GM18520 (cell line): ENCODE results near the gene SLC25A23.
"Not testable (repeated sequence)": the region's sequence is repeated elsewhere in the genome, so short reads cannot be mapped to it uniquely, and the experiment has no call there.

Source experiments
- ATAC-seq: cut with Tn5 transposase; IDR thresholded peaks from one replicate; pipeline ENCODE4 v1.9.1; 2021; ENCODE audit not compliant: unreplicated experiment

Gene SLC25A23

DNA sequence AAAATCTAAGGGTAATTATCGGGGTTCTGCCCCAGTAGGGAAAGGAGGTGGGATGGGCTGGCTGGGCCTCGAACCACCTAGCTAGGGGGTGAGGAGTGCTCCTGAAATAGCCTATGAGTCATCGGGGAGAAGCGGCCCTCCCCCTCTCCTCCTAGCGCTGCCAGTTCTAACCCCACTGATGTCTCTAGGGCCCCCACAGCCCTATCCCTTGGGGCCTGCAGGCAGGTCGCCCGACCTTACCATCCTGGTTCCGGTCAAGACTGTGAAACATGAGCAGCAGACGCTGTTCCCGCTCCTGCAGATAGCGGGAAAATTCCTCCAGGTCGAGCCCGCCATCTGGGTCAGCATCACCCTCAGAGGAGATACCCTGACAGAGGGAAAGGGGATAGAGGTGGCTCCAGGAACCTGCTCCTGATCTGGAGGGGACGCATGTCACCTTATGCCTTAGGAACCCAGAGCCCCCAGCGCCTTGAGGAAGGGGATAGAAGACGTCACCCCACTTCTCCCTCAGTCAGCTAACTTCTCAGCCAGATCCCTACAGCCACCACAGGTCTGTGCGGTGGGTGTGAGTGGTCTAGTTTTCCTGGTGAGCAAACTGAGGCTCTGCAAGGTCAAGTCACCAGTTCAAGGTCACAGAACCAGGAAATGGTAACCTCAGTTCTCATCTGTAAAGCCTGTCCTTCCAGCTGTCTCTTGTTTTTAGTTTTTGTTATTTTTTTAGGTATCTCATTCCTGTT is 1.5 kb downstream of the SLC25A23 start:
- no peak for ATAC-seq

DNA sequence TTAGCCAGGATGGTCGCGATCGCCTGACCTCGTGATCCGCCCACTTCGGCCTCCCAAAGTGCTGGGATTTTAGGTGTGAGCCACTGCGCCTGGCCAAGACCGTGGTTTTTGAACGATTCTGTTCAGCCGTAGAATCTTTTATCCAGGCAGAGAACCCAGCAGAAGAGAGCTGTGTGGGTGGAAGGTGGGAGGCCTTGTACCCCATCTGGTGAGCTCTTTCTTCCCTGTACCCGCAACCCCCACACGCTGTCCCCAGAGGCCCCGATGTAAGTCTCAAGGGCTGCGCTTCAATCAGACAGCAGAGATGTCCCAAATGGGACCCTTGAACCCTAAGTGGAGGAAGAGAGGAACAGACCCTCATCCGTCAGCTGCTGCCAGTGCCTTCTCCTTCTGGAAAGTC is 3.7 kb downstream of the SLC25A23 start:
- ATAC-seq: no peak

DNA sequence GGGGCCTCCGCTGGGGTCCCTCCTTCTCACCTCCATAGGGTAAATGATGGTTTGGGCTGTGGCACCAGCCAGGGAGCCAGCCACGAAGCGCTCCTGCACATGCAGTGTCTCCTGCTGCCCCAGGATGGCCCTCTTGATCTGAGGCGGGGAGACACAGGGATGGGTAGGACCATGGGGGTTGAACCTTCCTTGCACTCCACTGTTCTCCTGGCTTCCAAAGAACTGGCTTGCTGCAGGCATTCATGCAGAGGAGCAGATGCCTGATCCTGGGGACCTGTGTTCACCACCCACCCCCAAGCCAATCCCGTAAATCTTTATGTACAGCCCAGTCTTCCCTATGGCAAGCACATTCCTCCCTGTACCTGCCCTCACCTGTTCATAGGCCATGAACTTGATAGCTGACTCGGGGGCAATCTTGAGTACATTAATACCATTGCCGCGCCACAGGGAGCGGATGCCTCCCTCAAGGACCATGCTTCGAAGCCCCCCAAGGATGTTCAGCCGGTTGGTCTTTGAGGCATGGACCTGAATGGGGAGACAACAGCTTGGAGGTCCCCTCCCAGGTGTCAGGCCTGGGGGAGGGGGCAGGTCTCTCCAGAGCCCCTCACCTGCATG is 5.5 kb downstream of the SLC25A23 start:
- no peak for ATAC-seq

DNA sequence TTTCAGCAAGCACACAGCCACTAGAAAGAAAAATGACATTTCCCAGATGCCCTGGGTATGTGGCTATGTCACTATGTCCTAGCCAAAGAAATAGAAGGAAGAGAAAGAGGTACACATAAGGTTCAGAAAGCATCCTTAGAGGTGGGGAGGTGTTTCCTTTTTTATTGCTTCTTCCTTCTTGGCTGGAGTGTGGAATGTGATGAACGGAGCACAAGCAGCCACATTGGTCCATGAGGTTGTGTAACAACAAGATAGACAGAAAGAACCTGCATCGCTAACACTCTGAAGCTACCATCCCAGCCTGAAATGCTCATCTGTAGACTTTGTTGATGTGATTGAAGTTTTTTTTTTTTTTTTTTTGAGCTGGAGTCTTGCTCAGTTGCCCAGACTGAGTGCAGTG is 6.7 kb downstream of the SLC25A23 start:
- no peak for ATAC-seq

DNA sequence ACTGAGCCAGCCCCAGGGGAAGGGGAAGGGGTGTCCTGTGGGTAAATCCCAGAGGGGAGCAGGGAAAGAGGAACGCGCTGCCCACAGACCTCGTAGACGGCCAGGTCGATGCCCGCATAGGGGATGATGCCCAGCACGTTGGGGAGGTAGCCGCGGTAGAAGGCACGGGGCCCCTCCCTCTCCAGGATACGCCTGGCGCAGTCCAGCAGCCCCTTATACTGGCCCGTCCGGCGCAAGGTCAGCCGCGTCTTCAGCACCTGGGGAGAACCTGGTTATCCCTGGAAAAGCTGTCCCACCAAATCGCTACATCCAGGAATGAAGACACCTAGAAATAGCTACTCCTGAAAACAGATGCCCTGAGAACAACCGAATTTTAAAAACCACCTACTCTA is 7.4 kb downstream of the SLC25A23 start:
- ATAC-seq: no peak

DNA sequence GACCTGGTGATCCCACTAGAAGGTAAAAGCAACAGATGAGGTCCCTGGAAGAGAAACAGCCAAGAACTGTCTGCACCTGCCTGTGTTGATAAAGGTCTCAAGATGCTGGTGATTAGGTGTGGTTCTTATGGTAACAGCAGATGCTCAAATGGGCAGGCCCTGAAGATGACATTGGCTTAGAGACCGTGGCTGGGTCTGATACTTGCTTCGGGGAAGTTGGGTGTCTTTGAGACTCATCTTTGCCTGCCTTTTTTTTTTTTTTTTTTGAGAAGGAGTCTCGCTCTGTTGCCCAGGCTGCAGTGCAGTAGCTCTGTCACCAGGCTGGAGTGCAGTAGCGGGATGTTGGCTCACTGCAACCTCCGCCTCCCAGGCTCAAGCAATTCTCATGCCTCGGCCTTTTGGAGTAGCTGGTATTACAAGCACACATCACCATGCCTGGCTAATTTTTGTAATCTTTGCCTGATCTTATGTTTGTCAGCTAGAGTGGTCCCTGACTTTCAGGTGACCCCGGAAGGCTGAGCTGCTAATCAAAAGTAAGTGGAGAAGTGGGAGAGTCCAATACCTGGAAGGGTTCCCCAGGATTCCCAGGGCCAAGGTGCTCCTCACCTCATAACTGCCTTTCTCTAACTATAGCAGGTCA is 7.9 kb downstream of the SLC25A23 start:
- no peak for ATAC-seq

DNA sequence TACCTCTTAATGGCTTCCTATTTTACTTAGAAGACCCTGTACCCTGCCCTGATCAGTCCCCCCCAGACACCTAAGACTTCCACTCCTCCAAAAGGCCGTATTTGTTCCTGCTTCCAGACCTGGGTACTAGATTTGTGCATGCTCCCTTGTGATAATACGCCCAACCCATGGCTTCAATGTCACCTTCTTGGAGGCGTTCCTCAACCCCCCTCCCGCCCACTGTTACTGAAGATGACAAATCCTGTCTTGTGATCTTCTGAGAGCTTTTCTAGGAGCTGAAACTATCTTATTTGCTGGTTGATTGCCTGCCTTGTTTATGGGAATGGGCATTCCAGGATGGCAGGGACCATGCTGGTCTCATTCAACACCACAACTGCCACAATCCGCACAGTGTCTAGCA is 9.4 kb downstream of the SLC25A23 start:
- no peak for ATAC-seq

DNA sequence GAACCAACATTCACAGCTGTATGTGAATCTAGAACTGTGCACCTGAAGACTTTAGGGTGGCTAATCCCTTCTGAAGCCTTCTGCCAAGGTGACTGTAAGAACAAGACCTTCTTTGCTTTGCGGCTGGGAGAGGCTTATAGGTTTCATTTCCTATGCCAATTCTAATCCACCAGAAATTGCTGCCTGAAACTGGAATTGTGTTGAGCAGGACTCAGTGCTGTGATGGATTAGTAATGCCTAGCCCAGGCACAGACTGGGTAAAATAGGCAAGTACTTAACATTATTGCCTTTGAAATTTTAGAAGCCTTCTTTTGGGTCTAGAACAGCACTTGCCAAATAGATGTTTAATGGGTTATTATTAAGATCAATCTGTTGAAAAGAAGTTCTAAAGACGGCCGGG is 11.5 kb downstream of the SLC25A23 start:
- ATAC-seq: no peak

DNA sequence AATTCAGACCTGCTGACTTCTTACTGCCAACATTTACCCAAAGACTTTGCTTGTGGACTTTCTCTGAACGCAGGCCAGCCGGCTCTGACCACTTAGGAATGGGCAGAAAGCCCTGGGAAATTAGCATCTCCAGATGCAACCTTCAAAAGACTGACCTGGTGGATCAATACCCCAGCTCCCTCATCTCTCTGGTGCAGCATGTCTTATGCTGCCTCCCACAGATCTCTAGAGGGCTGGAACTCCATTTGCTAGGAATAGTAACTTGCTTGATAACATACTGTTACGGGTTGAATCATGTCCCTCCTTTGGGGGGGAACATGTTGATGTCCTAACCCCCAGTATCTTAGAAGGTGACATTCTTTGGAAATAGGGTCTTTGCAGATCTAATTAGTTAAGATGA is 13.1 kb downstream of the SLC25A23 start:
- no peak for ATAC-seq

DNA sequence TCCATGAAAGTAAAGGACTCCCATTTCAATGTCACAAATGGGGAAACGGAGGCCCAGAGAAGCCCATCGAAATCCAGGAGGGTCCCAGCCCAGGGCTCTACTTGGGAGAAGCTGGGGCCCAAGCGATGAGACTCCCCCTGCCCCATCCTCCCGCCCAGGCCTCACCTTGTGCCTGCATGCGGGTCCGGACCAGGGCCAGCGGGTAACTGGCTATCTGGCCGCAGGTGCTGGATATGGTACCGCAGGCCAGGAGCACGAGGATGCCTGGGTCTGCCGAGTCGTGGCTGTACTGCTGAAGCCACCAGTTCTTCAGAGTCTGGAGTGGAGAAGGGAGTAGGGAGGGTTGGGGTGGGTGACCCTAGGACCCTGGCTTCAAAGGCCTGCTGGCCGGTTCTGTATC is 15.6 kb downstream of the SLC25A23 start:
- no peak for ATAC-seq

DNA sequence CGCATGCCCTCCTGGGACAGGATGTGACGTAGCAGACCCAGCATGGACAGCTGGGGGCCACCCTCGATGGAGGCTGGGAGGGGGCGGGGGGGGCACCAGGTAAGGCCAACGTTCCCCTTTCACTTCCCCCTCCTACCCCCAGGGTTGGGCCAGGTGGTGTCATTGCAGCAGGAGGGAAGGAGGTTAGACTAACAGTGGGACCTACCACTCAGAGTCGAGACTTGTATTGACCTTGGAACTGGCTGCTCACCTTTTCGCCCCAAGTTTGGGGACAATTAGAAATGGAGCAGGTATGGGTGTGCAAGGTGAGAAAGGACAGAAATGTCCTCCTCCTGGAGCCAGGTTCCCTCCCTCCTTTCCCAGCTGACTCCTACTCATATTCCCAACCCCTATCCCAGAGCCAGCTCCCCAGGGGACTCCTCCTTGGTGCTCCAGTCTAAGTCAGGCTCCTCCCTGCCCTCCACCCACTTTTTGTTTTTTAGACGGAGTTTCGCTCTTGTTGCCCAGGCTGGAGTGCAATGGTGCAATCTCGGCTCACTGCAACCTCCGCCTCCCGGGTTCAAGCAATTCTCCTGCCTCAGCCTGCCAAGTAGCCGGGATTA is 17.4 kb downstream of the SLC25A23 start:
- ATAC-seq: no peak

DNA sequence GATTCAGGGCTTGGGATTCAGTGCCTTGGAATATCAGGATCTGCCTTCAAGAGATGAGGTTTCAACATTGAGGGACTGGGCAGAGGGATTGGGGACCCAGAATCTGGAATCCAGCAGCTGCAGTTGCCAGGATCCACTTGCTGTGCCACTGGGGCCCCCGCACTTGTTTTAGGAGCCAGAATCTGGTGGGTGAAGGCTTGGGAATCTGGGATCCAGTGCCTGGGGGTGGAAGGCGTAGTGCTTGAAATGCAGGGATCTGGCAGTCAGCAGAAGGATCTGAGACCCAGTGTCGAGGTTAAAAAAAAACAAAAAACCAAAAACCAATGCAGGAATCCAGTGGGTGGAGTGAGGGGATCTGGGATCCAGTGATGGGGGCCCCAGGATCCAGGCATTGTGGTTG is 18.7 kb downstream of the SLC25A23 start:
- ATAC-seq: no peak

DNA sequence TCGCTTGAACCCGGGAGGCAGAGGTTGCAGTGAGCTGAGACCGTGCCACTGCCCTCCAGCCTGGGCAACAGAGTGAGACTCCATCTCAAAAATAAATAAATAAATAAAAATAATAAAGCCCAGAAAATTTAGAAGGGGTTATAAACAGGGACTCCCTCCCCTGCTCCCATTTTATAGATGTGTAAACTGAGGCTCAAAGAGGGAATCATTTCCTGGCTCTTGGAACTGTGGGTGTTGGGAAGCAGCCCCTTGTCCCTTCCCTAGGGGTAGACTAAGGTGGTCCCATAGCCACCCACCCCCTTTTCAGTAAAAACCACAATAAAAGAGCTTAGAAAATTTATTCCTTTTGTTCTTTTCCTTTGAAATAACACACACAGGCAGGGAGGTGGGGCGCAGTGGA is 19.8 kb downstream of the SLC25A23 start:
- no peak for ATAC-seq

DNA sequence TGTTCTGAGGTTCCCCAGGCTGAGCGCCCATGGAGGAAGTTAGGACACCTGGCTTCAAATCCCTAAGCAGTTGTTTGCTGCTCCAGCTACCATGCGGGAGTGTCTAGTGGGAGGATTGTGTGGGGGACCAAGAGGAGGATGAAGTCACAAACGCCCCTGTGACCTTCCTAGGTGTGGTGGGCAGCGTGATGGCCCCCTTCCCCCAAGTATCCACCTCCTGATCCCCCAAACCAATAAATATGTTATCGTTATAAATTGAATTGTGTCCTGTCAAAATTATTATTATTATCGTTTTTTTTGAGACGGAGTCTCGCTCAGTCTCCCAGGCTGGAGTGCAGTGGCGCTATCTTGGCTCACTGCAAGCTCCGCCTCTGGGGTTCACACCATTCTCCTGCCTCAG is 25.9 kb downstream of the SLC25A23 start, which contains the start of gene SLC25A41:
TSS of gene SLC25A41 (minus strand) at position 101 of the 400 bp plus-strand sequence. CDS start at position 31, 70 bp downstream.
- ATAC-seq: no peak

DNA sequence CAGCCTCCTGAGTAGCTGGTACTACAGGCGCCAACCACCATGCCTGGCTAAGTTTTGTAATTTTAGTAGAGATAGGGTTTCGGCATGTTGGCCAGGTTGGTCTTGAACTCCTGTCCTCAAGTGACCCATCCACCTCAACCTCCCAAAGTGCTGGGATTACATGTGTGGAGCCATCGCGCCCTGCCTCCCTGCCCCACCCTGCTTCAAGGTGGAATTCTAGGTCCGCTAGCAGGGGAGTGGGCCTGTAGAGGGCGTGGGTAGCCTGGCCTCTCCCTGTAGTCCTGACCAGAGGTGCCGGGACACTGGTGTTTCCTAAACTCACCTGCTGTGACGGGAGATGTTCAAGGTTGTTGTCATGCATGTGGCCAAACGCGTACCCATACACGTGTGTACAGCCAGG is 26.4 kb downstream of the SLC25A23 start:
- no peak for ATAC-seq

DNA sequence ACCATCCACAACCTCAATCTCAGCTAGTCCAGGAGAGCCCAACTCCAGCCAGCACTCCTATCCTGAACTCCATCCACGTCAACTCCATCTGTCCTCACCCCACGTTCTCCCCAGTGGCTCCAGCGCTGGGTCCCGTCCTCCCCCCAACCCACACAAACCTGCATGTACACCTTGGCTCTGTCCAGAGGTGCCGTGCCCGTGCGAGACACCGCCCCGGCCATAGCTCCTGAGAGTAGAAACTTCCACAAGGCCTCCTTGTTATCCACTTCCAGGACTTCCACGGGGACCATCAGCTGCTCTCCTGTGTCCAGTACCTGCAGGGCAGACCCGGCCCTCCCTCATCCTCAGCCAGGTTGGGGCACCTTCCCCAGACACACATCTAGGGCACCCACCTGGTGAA is 27.7 kb downstream of the SLC25A23 start:
- ATAC-seq: no peak

DNA sequence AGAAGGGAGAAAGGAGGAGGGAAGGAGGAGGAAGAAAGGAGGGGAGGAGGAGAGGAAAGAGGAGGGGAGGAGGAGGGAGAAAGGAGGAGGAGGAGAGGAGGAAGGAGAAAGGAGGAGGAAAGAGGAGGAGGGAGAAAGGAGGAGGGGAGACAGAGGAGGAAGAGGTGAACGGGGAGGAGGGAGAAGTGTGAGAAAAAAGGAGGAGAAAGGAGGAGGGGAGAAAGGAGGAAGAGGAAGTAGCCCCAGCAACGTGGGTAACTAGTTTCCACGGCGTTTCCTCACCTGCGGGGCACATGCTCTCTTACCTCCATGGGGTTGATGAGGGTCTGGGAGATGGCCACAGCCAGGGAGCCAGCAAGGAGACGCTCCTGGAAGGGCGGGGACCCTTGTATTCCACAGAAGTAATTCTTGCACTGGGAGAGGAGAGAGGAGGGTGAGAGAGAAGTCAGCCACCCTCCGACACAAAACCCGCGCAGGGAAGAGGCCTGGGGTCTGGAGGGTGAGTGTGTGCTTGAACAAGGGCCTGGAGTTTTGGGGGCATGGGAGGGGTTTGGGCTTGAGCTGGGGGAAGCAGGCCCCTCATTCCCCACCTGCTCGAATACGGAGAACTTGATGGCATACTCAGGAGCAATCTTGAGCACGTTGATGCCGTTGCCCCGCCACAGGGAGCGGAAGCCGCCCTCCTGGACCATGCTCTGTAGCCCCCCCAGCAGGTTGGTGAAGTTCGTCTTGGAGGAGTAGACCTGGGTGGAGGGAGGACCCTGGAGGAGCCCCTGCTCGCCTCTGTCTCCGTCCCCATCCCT is 30.0 kb downstream of the SLC25A23 start:
- no peak for ATAC-seq

DNA sequence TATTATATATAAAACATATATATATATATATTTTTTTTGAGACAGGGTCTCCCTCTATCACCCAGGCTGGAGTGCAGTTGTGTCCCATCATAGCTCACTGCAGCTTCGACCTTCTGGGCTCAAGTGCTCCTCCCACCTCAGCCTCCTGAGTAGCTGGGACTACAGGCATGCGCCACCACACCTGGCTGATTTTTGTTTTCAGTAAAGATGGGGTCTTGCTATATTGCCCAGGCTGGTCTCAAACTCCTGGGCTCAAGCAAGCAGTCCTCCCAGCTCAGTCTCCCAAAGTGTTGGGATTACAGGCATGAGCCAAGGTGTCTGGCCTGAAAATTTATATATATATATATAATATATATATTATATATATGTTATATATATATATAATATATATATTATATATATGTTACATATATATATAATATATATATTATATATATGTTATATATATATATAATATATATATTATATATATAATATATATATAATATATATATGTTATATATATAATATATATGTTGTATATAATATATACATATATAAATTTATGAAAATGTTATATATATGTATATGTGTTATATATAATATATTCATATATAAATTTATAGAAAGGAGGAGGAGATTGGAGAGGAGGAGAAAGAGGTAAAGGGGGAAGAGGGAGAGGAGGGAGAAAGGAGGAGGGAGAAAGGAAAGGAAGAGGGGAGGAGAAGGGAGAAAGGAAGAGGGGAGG is 30.7 kb downstream of the SLC25A23 start:
- not testable (repeated sequence) for ATAC-seq

DNA sequence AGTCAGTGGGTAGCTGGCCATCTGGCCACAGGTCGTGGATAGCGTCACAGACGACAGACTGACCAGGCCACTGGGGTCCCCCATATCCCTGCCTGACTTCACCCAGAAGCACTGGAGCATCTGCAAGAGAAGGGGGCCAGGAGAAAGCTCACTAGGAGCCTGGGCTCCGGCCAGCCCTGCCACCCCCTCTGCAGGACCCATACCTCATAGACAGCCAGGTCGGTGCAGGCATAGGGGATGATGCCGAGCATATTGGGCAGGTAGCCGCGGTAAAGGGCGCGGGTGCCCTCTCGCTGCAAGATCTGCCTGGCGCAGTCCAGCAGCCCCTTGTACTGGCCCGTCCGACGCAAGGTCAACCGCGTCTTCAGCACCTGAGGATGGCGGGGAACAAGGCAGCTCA is 32.5 kb downstream of the SLC25A23 start:
- ATAC-seq: no peak
